ENCODE results near the gene C19orf81.
"Not testable (repeated sequence)": the region's sequence is repeated elsewhere in the genome, so short reads cannot be mapped to it uniquely, and the experiment has no call there.

- not testable (repeated sequence) for TF ChIP-seq TARDBP (IDR thresholded peaks at IDR 0.05); FOXK2 (IDR thresholded peaks at IDR 0.05); PKNOX1 (IDR thresholded peaks at IDR 0.05); ELF4 (IDR thresholded peaks at IDR 0.05); CTBP1 (IDR thresholded peaks at IDR 0.05; ENCODE audit: borderline replicate concordance); BHLHE40 (IDR thresholded peaks at IDR 0.05; ENCODE audit: borderline replicate concordance); NFRKB (IDR thresholded peaks at IDR 0.05)
- 0 out of 2 replicates have a peak, but pooled peaks have one; percentile 16 for TF ChIP-seq L3MBTL2 (conservative IDR thresholded peaks at IDR 0.05)
These were observed 43.0 kb upstream of the C19orf81 start for GRCh38 chr19:50606059-50606836.
